IMR-90 (cell line): Measurements from ENCODE around the gene CCNL2. TPM values are rescaled to one million over a fixed set of nuclear protein-coding genes. Genes with fewer than 3 reads are reported as not detected.

ENCODE experiments used
- ATAC-seq: fragments of 200-7000 bp; cut with Tn5 transposase; 2 replicates; pipeline ENCODE4 v1.9.1; 2020; ENCODE audit warnings: low read depth, mild to moderate bottlenecking, moderate library complexity
- BruUV-seq: library from RNA; stranded (reverse); fragments of 400-500 nt; replicated peaks from 2 replicates; lab custom pipeline; 2021; lab: Mats Ljungman, UMichigan
- CTCF ChIA-PET: fragments of 300-600 bp; formaldehyde crosslinking; extraction: SDS; loops from one replicate; lab custom pipeline; 2021; ENCODE audit warnings: antibody characterized with exemption; lab: Yijun Ruan, JAX
- POLR2A ChIA-PET: fragments of 300-600 bp; sonication (Branson Sonifier 250); formaldehyde crosslinking; loops from one replicate; lab custom pipeline; 2022; ENCODE audit warnings: antibody characterized with exemption; ENCODE audit not compliant: unreplicated experiment; lab: Charles Lee
- DNase-seq: peaks from one replicate; pipeline ENCODE4 v3.0.0; 2013
- H2AFZ ChIP-seq: replicated peaks from 2 replicates; pipeline ENCODE3; 2013; ENCODE audit warnings: low read length, mild to moderate bottlenecking; ENCODE audit not compliant: poor library complexity
- H2AK5ac ChIP-seq: 2 replicates; pipeline ENCODE4 v1.6.1; 2013; ENCODE audit warnings: low read depth, low read length, inconsistent platforms
- H2AK9ac ChIP-seq: replicated peaks from 2 replicates; pipeline ENCODE3; 2013; ENCODE audit warnings: mild to moderate bottlenecking, low read depth, low read length, moderate library complexity; ENCODE audit not compliant: poor library complexity
- H2BK120ac ChIP-seq: 2 replicates; pipeline ENCODE4 v1.6.1; 2013; ENCODE audit warnings: low read depth, low read length, inconsistent platforms
- H2BK15ac ChIP-seq: 3 replicates; pipeline ENCODE4 v1.6.1; 2013; ENCODE audit warnings: low read depth, low read length, inconsistent platforms
- H2BK20ac ChIP-seq: 2 replicates; pipeline ENCODE4 v1.6.1; 2013; ENCODE audit warnings: low read depth, mild to moderate bottlenecking, inconsistent platforms, low read length, moderate library complexity
- H2BK5ac ChIP-seq: 2 replicates; pipeline ENCODE4 v1.6.1; 2013; ENCODE audit warnings: mild to moderate bottlenecking, low read depth, low read length, inconsistent platforms; ENCODE audit not compliant: poor library complexity, severe bottlenecking
- H3K14ac ChIP-seq: replicated peaks from 2 replicates; pipeline ENCODE4 v1.6.1; 2013; ENCODE audit warnings: low read depth, low read length, inconsistent platforms
- H3K18ac ChIP-seq: 2 replicates; pipeline ENCODE4 v1.6.1; 2013; ENCODE audit warnings: low read depth, low read length, control low read depth
- H3K23ac ChIP-seq: 2 replicates; pipeline ENCODE4 v1.6.1; 2013; ENCODE audit warnings: low read depth, low read length, inconsistent platforms
- H3K27ac ChIP-seq: 2 replicates; pipeline ENCODE4 v1.5.1; 2013; ENCODE audit warnings: mild to moderate bottlenecking, control low read depth, low read length; ENCODE audit not compliant: insufficient read depth
- H3K27me3 ChIP-seq: 2 replicates; pipeline ENCODE4 v1.6.1; 2013; ENCODE audit warnings: low read length; ENCODE audit not compliant: control insufficient read depth, insufficient read depth
- H3K36me3 ChIP-seq: 2 replicates; pipeline ENCODE4 v1.6.1; 2013; ENCODE audit warnings: low read length, mixed read lengths; ENCODE audit not compliant: control insufficient read depth, insufficient read depth
- H3K4ac ChIP-seq: 2 replicates; pipeline ENCODE4 v1.6.1; 2013; ENCODE audit warnings: low read depth, low read length, inconsistent platforms
- H3K4me1 ChIP-seq: 2 replicates; pipeline ENCODE4 v1.6.1; 2013; ENCODE audit warnings: low read length, mixed read lengths; ENCODE audit not compliant: control insufficient read depth, insufficient read depth
- H3K4me2 ChIP-seq: 2 replicates; pipeline ENCODE4 v1.6.1; 2013; ENCODE audit warnings: low read depth, mild to moderate bottlenecking, control low read depth, low read length, moderate library complexity
- H3K4me3 ChIP-seq: 2 replicates; pipeline ENCODE4 v1.5.1; 2013; ENCODE audit warnings: low read depth, mild to moderate bottlenecking, control low read depth, low read length, moderate library complexity; ENCODE audit not compliant: insufficient read depth
- H3K56ac ChIP-seq: 2 replicates; pipeline ENCODE4 v1.6.1; 2013; ENCODE audit warnings: low read length, inconsistent platforms; ENCODE audit not compliant: insufficient read depth; ENCODE audit errors: extremely low read depth
- H3K79me1 ChIP-seq, 2 experiments: 2 replicates each; pipeline ENCODE4 v1.6.1; 2013; ENCODE audit warnings: low read length in 2 of 2, inconsistent platforms in 1 of 2, low read depth in 1 of 2
- H3K9ac ChIP-seq: 2 replicates; pipeline ENCODE4 v1.6.1; 2013; ENCODE audit warnings: low read depth, low read length, control low read depth
- H3K9me1 ChIP-seq: 2 replicates; pipeline ENCODE4 v1.6.1; 2013; ENCODE audit warnings: low read length, inconsistent platforms; ENCODE audit not compliant: insufficient read depth
- H3K9me3 ChIP-seq: 2 replicates; pipeline ENCODE4 v1.6.1; 2013; ENCODE audit warnings: low read length; ENCODE audit not compliant: control insufficient read depth, insufficient read depth
- H4K20me1 ChIP-seq: 2 replicates; pipeline ENCODE4 v1.6.1; 2013; ENCODE audit warnings: low read length, inconsistent platforms; ENCODE audit not compliant: insufficient read depth
- H4K5ac ChIP-seq: 2 replicates; pipeline ENCODE4 v1.6.1; 2013; ENCODE audit warnings: mild to moderate bottlenecking, low read depth, low read length, control low read depth
- H4K8ac ChIP-seq, 2 experiments: 2 replicates each; pipeline ENCODE4 v1.6.1; 2013; ENCODE audit warnings: low read depth in 2 of 2, low read length in 2 of 2, control low read depth in 1 of 2, inconsistent platforms in 1 of 2
- H4K91ac ChIP-seq: 2 replicates; pipeline ENCODE4 v1.6.1; 2013; ENCODE audit warnings: low read depth, low read length, inconsistent platforms; ENCODE audit not compliant: insufficient read depth
- BHLHE40 ChIP-seq: fragments of 150-350 bp; IDR thresholded peaks from 2 replicates; pipeline ENCODE4 v1.6.1; 2016; ENCODE audit warnings: mild to moderate bottlenecking, low read depth, low read length
- CTCF ChIP-seq: conservative IDR thresholded peaks from 2 replicates; pipeline ENCODE4 v1.5.1; 2012; ENCODE audit warnings: mild to moderate bottlenecking, low read depth, low read length, improper control_type of control experiment
- POLR2A ChIP-seq: IDR thresholded peaks from 2 replicates; pipeline ENCODE4 v1.6.1; 2012; ENCODE audit warnings: mild to moderate bottlenecking, low read depth, low read length
- RAD21 ChIP-seq: IDR thresholded peaks from 2 replicates; pipeline ENCODE4 v1.6.1; 2012; ENCODE audit warnings: low read length, improper control_type of control experiment
- SMC3 ChIP-seq: fragments of 150-350 bp; IDR thresholded peaks from 2 replicates; pipeline ENCODE4 v1.6.1; 2016; ENCODE audit warnings: low read depth, mild to moderate bottlenecking, antibody characterized with exemption, low read length, moderate library complexity
- WGBS, 2 experiments: methylation state at CpG; one replicate each; pipeline versions ENCODE4 v1.1.5 to v1.1.7; 2013; ENCODE audit warnings: missing lambda C conversion rate in 2 of 2; ENCODE audit not compliant: insufficient read length in 1 of 2; ENCODE audit errors: extremely low coverage in 2 of 2; 5-methylcytosine and 5-hydroxymethylcytosine counted together
- dilution Hi-C: fragments of 300-500 bp; cut with HindIII; formaldehyde crosslinking; loops from one replicate; pipeline ENCODE4 v1.14.3; 2018; ENCODE audit warnings: low sequenced_read_pairs; ENCODE audit not compliant: unreplicated experiment
- in situ Hi-C: fragments of 300-500 bp; cut with MboI; formaldehyde crosslinking; loops from 3 replicates; pipeline ENCODE4 v1.14.3; 2019; ENCODE audit warnings: low sequenced_read_pairs, inconsistent platforms, mixed read lengths
- intact Hi-C: fragments of 100-400 bp; cut with micrococcal nuclease; formaldehyde crosslinking; loops from 2 replicates; pipeline ENCODE4 v1.10.0; 2022
- polyA plus RNA-seq, 3 experiments: library from polyadenylated mRNA; depleted of rRNA; stranded (reverse); fragments of >200 nt; gene quantifications; 2 replicates each; pipeline ENCODE4 v1.2.3, GENCODE V29; 2012; ENCODE audit warnings: low replicate concordance in 1 of 3
- total RNA-seq: library from RNA; depleted of rRNA; stranded (reverse); fragments of >200 nt; gene quantifications from 2 replicates; pipeline ENCODE4 v1.2.3, GENCODE V29; 2012

Gene CCNL2
- total and polyA plus RNA-seq, 2 of the 4 experiments (the other 2 are of a cell fraction): 53.9 to 239 TPM

GRCh38 chr1:1402072-1402900 is 3.2 kb upstream of the CCNL2 start:
- H2BK120ac ChIP-seq: no peak overlapping the region
- no peaks in the 10 kb centered on the region for H3K9me3 ChIP-seq
- ChIA-PET CTCF (no interaction called here), POLR2A (no interaction called here)
- TF ChIP-seq RAD21: peak; percentile 23
- TF ChIP-seq POLR2A: no peak
- TF ChIP-seq SMC3: peak; percentile 43
- TF ChIP-seq CTCF: peak; percentile 68
- TF ChIP-seq BHLHE40: no peak
- no peak overlapping the region for H3K9ac ChIP-seq
- peaks cover 17% of the 10 kb centered on the region for H3K4me1 ChIP-seq
- no TSS peak for BruUV-seq
- peaks cover 11% of the 10 kb centered on the region for H3K9me1 ChIP-seq
- H4K20me1 ChIP-seq: peaks cover 28% of the 10 kb centered on the region; the same call in 1 of the 2 replicates
- no peak overlapping the region for H2AK9ac ChIP-seq
- DNase-seq (peak; percentile 60), ATAC-seq (no peak)
- no peak overlapping the region for H3K56ac ChIP-seq
- intact Hi-C loops: no loop called here
- H2AK5ac ChIP-seq: no peak overlapping the region
- H3K14ac ChIP-seq: no peak overlapping the region
- H2BK20ac ChIP-seq: no peak overlapping the region
- H3K27ac ChIP-seq: no peak overlapping the region
- peaks cover 22 to 73% of the 10 kb centered on the region in 2 experiments for H3K79me1 ChIP-seq
- no peaks in the 10 kb centered on the region for H3K27me3 ChIP-seq
- H3K23ac ChIP-seq: no peak overlapping the region
- dilution Hi-C loops: no loop called here
- peaks cover 51% of the 10 kb centered on the region for H3K36me3 ChIP-seq
- no peak overlapping the region for H3K4me3 ChIP-seq
- H3K4me2 ChIP-seq: no peak overlapping the region
- no peak overlapping the region for H2BK5ac ChIP-seq
- no peak overlapping the region for H3K18ac ChIP-seq
- no peak overlapping the region for H2BK15ac ChIP-seq
- 75% methylated on average over 5 of the region's 20 CpGs; no CpG with 5 or more reads in 1 of the 2 experiments for WGBS, 2 experiments
- no peak overlapping the region for H4K91ac ChIP-seq
- H4K8ac ChIP-seq: peak overlapping the region in 1 of 2 experiments; percentile 2; a peak in 1 of 4 replicates
- no peak overlapping the region for H3K4ac ChIP-seq
- in situ Hi-C loops: no loop called here
- no peak overlapping the region for H2AFZ ChIP-seq
- H4K5ac ChIP-seq: no peak overlapping the region
